Measurements from ENCODE around the gene KLC4. TPM values are rescaled to one million over a fixed set of nuclear protein-coding genes. Genes with fewer than 3 reads are reported as not detected.
"Not testable (repeated sequence)": the region's sequence is repeated elsewhere in the genome, so short reads cannot be mapped to it uniquely, and the experiment has no call there.

Gene KLC4
- total RNA-seq, 1 donor from 2014 or later = 73.8 TPM

DNA sequence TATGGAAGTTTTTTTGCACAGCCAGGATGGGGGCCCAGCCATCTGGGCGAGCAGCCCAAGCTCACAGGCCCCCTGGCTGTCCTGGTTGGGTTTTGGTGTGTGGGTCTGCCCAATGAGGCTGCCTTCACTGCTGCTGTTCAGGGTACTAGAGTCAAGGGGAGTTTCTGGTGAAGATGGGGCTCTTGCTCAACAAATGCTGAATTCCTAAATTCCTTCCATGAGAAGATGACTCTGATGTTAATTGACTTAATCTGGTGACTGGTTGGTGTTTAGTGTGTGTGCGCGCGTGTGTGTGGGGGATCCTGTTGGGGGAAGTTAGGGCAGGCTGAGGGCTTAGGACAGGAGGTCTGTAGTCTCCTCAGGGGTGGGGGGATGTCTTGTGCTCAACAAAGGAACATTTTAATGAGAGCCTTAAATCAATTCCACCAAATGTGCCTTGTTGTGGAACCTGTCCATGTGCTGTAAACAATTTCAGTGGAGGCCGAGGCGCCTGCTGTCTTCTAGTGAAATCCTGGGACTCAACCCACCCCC lies 18.6 kb downstream of the KLC4 start:
- no peaks in the 10 kb centered on the region for H3K27me3 Mint-ChIP-seq

DNA sequence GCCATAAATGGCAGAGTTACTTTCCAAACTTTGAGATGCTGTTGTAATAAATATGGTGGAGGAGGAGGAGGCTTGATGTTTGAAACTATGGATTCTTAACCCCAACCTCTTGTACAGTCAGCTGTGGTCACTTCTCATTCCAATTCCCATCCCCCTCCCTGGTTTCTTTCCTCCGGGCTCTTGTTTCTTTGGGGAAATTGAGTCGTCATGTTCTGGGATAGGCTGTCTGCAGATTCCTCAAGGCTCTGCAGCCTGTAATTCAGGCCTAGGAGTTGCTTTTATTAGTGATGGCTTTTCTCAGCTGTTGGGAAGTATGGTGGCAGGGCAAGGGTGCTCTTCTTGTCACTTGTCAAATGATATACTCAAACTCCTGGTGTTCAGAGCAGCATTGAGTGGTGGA lies 19.3 kb downstream of the KLC4 start:
- TF ChIP-seq, protein P1, sequence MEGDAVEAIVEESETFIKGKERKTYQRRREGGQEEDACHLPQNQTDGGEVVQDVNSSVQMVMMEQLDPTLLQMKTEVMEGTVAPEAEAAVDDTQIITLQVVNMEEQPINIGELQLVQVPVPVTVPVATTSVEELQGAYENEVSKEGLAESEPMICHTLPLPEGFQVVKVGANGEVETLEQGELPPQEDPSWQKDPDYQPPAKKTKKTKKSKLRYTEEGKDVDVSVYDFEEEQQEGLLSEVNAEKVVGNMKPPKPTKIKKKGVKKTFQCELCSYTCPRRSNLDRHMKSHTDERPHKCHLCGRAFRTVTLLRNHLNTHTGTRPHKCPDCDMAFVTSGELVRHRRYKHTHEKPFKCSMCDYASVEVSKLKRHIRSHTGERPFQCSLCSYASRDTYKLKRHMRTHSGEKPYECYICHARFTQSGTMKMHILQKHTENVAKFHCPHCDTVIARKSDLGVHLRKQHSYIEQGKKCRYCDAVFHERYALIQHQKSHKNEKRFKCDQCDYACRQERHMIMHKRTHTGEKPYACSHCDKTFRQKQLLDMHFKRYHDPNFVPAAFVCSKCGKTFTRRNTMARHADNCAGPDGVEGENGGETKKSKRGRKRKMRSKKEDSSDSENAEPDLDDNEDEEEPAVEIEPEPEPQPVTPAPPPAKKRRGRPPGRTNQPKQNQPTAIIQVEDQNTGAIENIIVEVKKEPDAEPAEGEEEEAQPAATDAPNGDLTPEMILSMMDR (IDR thresholded peaks at IDR 0.05; ENCODE audit: unreplicated experiment) = no peak
- Mint-ChIP-seq H3K27ac (no peak overlapping the region), H3K36me3 (ENCODE audit: insufficient read depth) (no peaks in the 10 kb centered on the region), H3K9me3 (ENCODE audit: low read depth) (no peaks in the 10 kb centered on the region), H3K4me3 (ENCODE audit: low read depth) (peak overlapping the region; percentile 88), H3K4me1 (ENCODE audit: low read depth) (peaks cover 15% of the 10 kb centered on the region), H3K27me3 (no peaks in the 10 kb centered on the region)
- DNase-seq (ENCODE audit: low spot score, unreplicated experiment) = no peak

More for the DNA sequence above, 18.6 kb downstream of the KLC4 start:
- Mint-ChIP-seq H3K9me3 (ENCODE audit: low read depth) (no peaks in the 10 kb centered on the region), H3K4me1 (ENCODE audit: low read depth) (peaks cover 15% of the 10 kb centered on the region), H3K27ac (peak overlapping the region; percentile 21), H3K36me3 (ENCODE audit: insufficient read depth) (no peaks in the 10 kb centered on the region), H3K4me3 (ENCODE audit: low read depth) (peak overlapping the region; percentile 88)
- no peak for DNase-seq (ENCODE audit: low spot score, unreplicated experiment)
- TF ChIP-seq, protein P1 (IDR thresholded peaks at IDR 0.05; ENCODE audit: unreplicated experiment) = no peak

DNA sequence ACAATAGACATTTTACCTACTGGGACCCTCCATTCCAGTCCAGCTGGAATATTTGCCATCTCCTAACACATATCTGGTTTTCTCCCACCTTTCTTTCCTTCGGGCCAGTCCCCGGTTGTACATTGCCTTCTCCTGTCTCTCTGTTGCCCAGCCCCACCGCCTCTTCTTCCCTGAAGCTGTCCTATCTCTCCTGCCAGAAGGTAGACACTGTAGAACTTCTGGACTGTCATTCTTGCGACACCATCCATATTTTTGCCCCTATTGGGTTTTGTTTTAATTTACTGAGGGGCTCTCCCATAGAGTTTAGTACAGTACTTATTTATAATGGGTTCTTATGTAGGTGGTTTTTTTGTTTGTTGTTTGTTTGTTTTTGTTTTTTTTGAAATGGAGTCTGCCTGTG lies 21.6 kb downstream of the KLC4 start:
- Mint-ChIP-seq H3K9me3 (ENCODE audit: low read depth) (no peaks in the 10 kb centered on the region), H3K4me1 (ENCODE audit: low read depth) (peaks cover 15% of the 10 kb centered on the region), H3K27ac (peak overlapping the region; percentile 53), H3K36me3 (ENCODE audit: insufficient read depth) (no peaks in the 10 kb centered on the region), H3K27me3 (no peaks in the 10 kb centered on the region), H3K4me3 (ENCODE audit: low read depth) (no peak overlapping the region)
- DNase-seq (ENCODE audit: low spot score, unreplicated experiment) = no peak
- TF ChIP-seq, protein P1 (IDR thresholded peaks at IDR 0.05; ENCODE audit: unreplicated experiment) = no peak

DNA sequence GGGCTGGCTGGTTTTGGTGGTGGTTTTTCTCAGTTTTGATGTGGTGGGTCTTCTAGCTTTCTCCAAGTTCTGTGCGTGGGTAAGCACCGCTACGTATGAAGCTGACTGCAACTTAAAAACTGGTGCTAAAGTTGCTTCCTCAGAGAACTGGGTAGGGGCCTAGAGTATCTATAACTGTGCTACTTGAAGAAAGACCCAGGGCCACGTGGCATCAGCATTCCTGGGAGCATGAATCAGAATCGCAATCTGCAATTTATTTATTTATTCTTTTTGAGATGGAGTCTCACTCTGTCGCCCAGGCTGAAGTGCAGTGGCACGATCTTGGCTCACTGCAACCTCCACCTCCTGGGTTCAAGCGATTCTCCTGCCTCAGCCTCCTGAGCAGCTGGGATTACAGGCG lies 22.5 kb downstream of the KLC4 start:
- not testable (repeated sequence) for H3K27ac Mint-ChIP-seq; H3K27me3 Mint-ChIP-seq; H3K4me3 Mint-ChIP-seq (ENCODE audit: low read depth); DNase-seq (ENCODE audit: low spot score, unreplicated experiment); H3K9me3 Mint-ChIP-seq (ENCODE audit: low read depth); H3K36me3 Mint-ChIP-seq (ENCODE audit: insufficient read depth)
- H3K4me1 Mint-ChIP-seq (ENCODE audit: low read depth) = peaks cover 15% of the 10 kb centered on the region

DNA sequence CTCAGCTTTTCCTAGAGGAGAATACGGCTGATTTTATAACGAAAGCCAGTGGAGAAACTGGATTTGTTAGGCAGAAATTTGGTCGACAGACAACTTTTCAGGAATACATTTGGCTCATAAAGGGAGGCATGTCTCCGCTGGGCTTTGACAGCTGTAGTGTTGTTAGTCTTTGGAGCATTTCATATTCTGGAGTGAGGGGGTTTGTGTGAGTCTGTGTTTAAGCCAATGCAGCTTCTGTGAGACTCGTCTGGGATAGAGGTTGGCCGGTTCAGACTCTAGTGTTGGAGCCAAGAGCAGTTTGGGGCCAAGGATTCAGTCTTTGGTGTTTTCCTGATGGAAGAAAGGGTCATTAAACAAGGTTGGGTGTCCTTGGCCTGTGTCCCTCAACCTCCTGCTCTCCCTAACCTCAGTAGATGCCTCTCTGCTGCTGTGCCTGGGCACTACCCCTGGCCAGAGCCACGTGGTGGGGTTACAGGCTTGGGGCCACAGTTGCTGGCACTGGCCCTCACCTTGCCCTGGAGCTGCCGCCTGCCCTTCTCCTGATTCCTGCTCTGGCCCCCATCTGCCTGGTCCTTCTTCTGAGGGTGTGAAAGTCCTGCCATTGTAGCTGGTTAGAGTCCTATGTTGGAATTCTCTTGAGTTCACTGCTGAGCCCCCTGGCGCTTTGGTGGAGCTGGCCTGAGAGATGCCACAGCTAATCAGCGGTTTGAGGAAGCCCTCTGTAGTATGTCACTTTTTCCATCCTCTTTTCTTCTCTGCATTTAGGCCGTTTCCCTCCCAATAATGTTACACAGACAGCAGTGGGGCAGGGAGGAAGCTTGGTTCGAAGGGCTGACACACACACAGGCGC lies 23.6 kb downstream of the KLC4 start:
- no peak for DNase-seq (ENCODE audit: low spot score, unreplicated experiment)
- H3K27me3 Mint-ChIP-seq = no peaks in the 10 kb centered on the region
- no peaks in the 10 kb centered on the region for H3K9me3 Mint-ChIP-seq (ENCODE audit: low read depth)
- peak overlapping the region; percentile 49 for H3K27ac Mint-ChIP-seq
- H3K36me3 Mint-ChIP-seq (ENCODE audit: insufficient read depth) = no peaks in the 10 kb centered on the region
- TF ChIP-seq, protein P1 (IDR thresholded peaks at IDR 0.05; ENCODE audit: unreplicated experiment) = no peak
- H3K4me1 Mint-ChIP-seq (ENCODE audit: low read depth) = peaks cover 7% of the 10 kb centered on the region
- no peak overlapping the region for H3K4me3 Mint-ChIP-seq (ENCODE audit: low read depth)
